GM21723 (cell line): Measurements from ENCODE around the gene TSPAN3.

Experiments used
- ATAC-seq: cut with Tn5 transposase; IDR thresholded peaks from one replicate; pipeline ENCODE4 v1.9.1; 2021; ENCODE audit warnings: mild to moderate bottlenecking, moderate library complexity; ENCODE audit not compliant: unreplicated experiment

Gene TSPAN3

GRCh38 chr15:77057685-77058084, 13.2 kb downstream of the TSPAN3 start:
- no peak for ATAC-seq

- ATAC-seq = no peak
These were observed 13.8 kb downstream of the TSPAN3 start for GRCh38 chr15:77057072-77057471.

GRCh38 chr15:77053709-77054108, 17.2 kb downstream of the TSPAN3 start:
- no peak for ATAC-seq

- ATAC-seq = no peak
These were observed 18.4 kb downstream of the TSPAN3 start for GRCh38 chr15:77052556-77052955.

GRCh38 chr15:77048135-77048876, 22.6 kb downstream of the TSPAN3 start:
- no peak for ATAC-seq

- no peak for ATAC-seq
These were observed 24.1 kb downstream of the TSPAN3 start for GRCh38 chr15:77046704-77047412.

GRCh38 chr15:77045985-77046384, 24.9 kb downstream of the TSPAN3 start:
- ATAC-seq = no peak

- no peak for ATAC-seq
These were observed 26.5 kb downstream of the TSPAN3 start for GRCh38 chr15:77044228-77045042.

GRCh38 chr15:77042955-77043920, 27.7 kb downstream of the TSPAN3 start:
- ATAC-seq = no peak

- ATAC-seq = no peak
These were observed 28.5 kb downstream of the TSPAN3 start for GRCh38 chr15:77042245-77042919.

GRCh38 chr15:77040673-77041072, 30.2 kb downstream of the TSPAN3 start:
- no peak for ATAC-seq

GRCh38 chr15:77039848-77040247, 31.1 kb downstream of the TSPAN3 start:
- no peak for ATAC-seq

- ATAC-seq = no peak
These were observed 31.7 kb downstream of the TSPAN3 start for GRCh38 chr15:77039217-77039533.

- ATAC-seq = no peak
These were observed 32.3 kb downstream of the TSPAN3 start for GRCh38 chr15:77038312-77039216.

- no peak for ATAC-seq
These were observed 33.3 kb downstream of the TSPAN3 start for GRCh38 chr15:77037388-77038209.

- no peak for ATAC-seq
These were observed 34.1 kb downstream of the TSPAN3 start for GRCh38 chr15:77036537-77037387.

GRCh38 chr15:77035999-77036471, 34.9 kb downstream of the TSPAN3 start:
- no peak for ATAC-seq
